HG03469 (cell line): ENCODE measurements around the gene NMB.
A peak's percentile ranks its signal among the peaks of the same experiment; 100 is the strongest.
"Not testable (repeated sequence)": the region's sequence is repeated elsewhere in the genome, so short reads cannot be mapped to it uniquely, and the experiment has no call there.

Source experiments
- ATAC-seq: cut with Tn5 transposase; IDR thresholded peaks from one replicate; pipeline ENCODE4 v1.9.1; 2021; ENCODE audit warnings: mild to moderate bottlenecking, moderate library complexity, moderate number of reproducible peaks; ENCODE audit not compliant: unreplicated experiment

Gene NMB

DNA sequence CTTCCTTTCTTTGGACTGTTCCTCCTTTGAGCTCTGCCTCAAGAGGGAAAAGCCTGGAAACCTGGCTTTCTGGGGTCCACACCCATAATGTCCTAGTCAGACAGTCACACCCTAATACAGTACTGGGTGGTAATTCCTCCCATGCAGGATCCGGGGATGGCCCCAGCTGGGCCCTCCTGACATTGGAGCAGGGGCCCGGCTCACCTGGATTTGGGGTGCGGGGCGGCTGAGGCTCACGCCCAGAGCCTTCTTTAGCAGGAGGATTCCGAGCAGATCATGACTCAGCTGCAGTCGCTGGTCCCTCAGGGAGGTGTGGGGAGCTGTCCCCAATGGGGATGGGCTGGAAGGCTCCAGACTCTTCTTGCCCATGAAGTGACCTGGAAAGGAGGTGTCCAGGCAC is 1.0 kb downstream of the NMB start:
- no peak for ATAC-seq

- no peak for ATAC-seq
These were observed 3.1 kb downstream of the NMB start for GRCh38 chr15:84654689-84655453.

DNA sequence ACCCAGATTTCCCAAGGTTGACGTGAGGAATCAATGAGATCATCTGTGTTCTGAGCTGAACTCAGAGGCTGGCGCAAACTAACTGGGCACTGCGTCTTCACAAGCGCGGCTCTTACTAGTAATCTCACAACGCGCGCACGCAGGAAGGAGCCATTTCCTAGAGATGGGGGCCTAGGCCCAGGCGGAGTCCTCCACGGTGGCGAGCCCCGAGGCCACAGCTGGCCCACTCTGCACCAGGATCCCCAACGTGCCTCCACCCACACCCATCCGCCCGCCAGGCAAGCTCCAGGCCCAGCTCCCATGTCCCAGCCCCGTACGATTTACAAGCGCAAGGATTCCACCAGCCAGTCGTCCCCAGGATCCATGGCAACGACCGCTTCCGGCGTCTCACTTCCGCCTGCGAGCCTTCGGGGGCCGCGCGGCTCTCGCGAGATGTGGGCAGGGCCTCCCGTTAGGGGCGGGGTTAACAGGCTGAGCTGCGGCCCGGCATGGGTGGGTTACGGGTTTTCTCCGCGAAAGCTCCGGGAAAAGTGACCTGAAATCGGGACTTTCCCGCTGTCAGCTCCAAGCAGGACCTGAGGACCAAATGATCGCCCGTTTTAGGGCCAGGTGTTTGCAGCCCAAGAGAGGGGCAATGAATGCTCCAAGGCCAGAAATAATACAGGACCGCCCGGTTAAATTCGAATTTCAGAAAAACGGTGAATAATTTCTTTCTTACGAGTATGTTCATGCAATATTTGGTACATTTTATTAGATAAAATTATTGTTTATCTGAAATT is 3.9 kb downstream of the NMB start, which contains the start of gene WDR73:
Gene WDR73 (minus strand): TSS at position 374 of the 779 bp plus-strand sequence. CDS start 9 bp downstream, at position 365.
- peak; percentile 69 for ATAC-seq

GRCh38 chr15:84653584-84653909 is 4.5 kb downstream of the NMB start:
- no peak for ATAC-seq

DNA sequence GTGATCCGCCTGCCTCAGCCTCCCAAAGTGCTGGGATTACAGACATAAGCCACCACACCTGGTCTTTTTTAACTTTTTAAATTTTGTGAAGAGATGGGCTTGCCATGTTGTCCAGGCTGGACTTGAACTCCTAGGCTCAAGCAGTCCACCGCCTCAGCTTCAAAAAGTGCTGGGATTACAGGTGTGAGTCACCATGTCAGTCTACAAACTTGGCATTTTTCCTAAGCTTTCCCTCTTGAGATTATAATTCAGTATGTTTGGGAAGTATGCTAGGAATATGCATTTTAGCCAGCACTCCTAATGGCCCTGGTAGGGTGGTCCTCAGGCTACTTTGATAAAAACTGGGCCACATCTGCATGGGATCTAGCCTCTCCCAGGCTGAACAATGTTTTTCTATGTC is 8.3 kb downstream of the NMB start:
- ATAC-seq: no peak

- no peak for ATAC-seq
These were observed 9.5 kb downstream of the NMB start for GRCh38 chr15:84648539-84648938.

DNA sequence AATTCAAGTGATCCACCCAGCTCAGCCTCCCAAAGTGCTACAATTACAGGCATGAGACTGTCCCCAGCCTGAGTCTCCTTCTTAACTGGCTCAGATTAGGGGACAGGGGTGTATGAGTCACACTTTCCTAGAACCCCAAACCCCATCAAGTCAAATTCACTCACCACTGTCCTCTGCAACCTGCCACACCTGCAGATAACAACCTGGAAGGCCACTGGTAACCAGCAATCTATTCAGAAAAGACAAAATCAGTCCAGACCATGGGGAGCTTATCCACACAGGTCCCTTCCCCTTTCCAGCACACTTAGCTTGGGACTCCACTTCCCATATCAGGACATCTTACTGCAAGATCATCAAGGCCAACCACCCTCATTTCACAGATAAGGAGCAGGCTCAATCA is 10.3 kb downstream of the NMB start:
- ATAC-seq: no peak

DNA sequence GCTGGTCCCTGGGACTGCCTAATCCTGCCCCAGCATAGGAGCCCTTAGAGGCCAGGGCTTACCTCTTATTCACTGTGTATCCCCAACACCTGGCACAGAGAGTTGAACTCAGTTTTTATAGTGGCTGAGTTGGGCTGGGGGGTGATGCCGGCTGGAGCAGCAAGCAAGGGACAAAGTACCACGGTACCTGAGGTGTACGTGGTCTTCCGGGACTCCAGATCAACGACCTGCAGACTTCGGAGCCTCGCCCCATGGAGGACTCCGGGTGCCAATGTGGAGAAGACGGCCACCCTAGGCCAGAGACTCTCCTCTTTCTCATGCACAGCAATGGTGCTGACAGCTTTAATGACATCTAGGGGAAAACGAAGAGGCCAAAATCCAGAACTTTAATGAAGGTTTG is 12.0 kb downstream of the NMB start:
- no peak for ATAC-seq

DNA sequence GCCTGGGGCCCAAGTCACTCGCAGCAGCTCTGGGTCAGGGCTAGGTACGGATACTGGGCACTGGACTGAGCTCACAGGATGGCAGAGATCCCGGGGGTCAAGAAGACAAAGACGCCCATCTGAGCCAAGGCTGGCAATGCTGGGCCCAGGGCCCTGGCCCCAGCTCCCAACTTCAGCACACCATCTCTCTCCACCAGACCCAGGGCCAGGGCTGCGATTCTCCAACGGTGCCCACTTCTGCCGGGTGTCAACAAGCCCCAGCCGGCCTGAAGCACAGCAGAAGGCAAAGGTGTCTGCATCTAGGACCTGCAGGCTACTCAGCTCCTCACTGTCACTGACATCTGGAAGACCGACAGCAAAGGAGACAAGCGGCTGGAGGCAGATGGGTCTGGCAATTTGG is 12.5 kb downstream of the NMB start:
- ATAC-seq: no peak

GRCh38 chr15:84643838-84644237 is 14.2 kb downstream of the NMB start:
- no peak for ATAC-seq

DNA sequence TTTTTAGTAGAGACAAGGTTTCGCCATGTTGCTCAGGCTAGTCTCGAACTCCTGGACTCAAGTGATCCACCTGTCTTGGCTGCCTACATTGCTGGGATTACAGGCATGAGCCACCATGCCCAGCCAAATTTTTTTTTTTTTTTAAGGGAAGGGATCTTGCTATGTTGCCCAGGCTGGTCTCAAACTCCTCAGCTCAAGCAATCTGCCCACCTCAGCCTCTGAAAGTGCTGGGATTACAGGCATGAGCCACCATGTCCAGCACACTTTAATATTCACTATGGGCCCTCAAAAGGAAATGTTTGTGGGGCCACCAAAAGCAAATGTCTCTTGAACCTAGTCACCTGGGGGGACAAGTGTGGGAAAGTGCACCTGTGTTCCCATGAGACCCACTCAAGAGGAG is 15.4 kb downstream of the NMB start:
- ATAC-seq: not testable (repeated sequence)

DNA sequence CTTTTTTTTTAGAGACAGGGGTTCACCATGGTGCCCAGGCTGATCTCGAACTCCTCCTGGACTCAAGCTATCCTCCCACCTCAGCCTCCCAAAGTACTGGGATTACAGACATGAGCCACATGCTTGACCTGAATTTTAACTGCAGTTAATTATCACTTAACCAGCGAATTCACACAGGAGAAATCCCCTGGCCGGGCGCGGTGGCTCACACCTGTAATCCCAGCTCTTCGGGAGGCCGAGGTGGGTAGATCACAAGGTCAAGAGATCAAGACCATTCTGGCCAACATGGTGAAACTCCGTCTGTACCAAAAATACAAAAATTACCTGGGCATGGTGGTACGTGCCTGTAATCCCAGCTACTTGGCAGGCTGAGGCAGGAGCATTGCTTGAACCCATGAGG is 16.1 kb downstream of the NMB start:
- ATAC-seq: not testable (repeated sequence)

DNA sequence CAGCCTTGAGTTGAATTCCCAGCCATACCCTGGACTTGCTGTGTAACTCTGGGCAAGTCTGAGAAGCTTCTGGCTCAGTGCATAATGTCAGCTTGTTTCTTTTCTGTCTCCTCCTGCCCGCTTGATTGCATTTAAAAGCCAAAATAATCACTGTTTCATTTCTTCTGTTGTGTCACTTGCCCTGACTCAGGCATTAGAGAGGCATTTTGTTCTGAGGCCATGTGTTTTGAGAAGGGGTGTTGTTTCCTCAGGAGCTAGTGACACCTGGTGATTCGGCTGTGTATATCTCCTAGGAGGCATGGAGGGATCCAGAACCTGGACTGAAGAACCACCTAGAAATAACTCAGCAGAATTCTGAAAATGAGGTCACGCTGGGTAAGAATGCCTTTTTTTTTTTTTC is 19.9 kb downstream of the NMB start:
- ATAC-seq: no peak

- ATAC-seq: no peak
These were observed 23.7 kb downstream of the NMB start for GRCh38 chr15:84634228-84634837.

- ATAC-seq: peak; percentile 30
These were observed 24.4 kb downstream of the NMB start for GRCh38 chr15:84633311-84634227.

- ATAC-seq: no peak
These were observed 26.2 kb downstream of the NMB start for GRCh38 chr15:84631706-84632272.

GRCh38 chr15:84629033-84629432 is 29.0 kb downstream of the NMB start:
- no peak for ATAC-seq

DNA sequence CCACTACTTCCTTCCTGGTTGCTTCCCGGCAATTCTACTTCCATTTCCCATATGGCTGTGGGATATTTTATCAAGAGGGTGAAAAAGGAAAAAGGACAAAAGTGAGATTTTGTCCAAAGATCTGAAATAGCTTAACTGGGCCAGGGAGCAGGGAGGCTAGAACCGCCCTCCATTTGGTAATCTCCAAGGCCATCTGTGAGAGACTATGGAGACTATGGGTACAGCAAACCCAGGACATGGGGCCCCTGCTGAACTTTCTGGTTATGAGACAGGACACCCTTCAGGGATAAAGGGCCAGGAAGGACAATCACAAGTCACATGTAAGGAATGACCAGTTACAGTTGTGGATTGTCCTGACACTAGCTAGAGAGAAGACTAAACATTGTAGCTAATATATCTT is 32.9 kb downstream of the NMB start:
- ATAC-seq: no peak

- no peak for ATAC-seq
These were observed 33.6 kb downstream of the NMB start for GRCh38 chr15:84624359-84624758.

DNA sequence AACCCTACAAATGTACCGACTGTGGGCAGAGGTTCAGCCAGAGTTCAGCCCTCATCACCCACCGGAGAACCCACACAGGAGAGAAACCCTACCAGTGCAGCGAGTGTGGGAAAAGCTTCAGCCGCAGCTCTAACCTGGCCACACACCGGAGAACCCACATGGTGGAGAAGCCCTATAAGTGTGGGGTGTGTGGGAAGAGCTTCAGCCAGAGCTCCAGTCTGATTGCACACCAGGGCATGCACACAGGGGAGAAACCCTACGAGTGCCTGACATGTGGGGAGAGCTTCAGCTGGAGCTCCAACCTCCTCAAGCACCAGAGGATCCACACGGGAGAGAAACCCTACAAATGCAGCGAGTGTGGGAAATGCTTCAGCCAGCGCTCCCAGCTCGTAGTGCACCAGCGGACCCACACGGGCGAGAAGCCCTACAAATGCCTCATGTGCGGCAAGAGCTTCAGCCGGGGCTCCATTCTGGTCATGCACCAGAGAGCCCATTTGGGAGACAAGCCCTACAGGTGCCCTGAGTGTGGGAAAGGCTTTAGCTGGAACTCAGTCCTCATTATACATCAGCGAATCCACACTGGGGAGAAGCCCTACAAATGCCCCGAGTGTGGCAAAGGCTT is 36.5 kb downstream of the NMB start:
- no peak for ATAC-seq
